GM10248 (cell line): ENCODE results near the gene CCDC70.

Experiments used
- CTCF ChIA-PET: fragments of 300-600 bp; sonication (Branson Sonifier 250); formaldehyde crosslinking; extraction: SDS; loops from one replicate; lab custom pipeline; 2021; ENCODE audit warnings: antibody characterized with exemption; lab: Yijun Ruan, JAX
- POLR2A ChIA-PET: fragments of 350-650 bp; sonication (Branson Sonifier 250); formaldehyde crosslinking; extraction: SDS; loops from one replicate; lab custom pipeline; 2020; ENCODE audit warnings: antibody characterized with exemption; lab: Yijun Ruan, JAX
- DNase-seq: peaks from one replicate; pipeline ENCODE4 v3.0.0; 2012; ENCODE audit errors: extremely low spot score
- CTCF ChIP-seq: IDR thresholded peaks from 2 replicates; pipeline ENCODE4 v1.5.1; 2012; ENCODE audit warnings: mild to moderate bottlenecking, low read depth; ENCODE audit errors: extremely low read depth, missing control alignments, control extremely low read depth

CCDC70 gene

GRCh38 chr13:51874651-51875050, 12.9 kb downstream of the CCDC70 start:
- TF ChIP-seq CTCF, result no peak
- no peak for DNase-seq
- POLR2A ChIA-PET, result no interaction called here
- CTCF ChIA-PET, result interaction anchor here (0.9 to 1.4 kb wide), 3 partner anchors 10 to 253 kb away, joined by 3 read pairs; no protein-coding TSS in a partner anchor

- ChIA-PET POLR2A (no interaction called here), CTCF (no interaction called here)
- no peak for DNase-seq
- no peak for TF ChIP-seq CTCF
These were observed 17.4 kb downstream of the CCDC70 start for GRCh38 chr13:51879133-51879532.

- TF ChIP-seq CTCF, result no peak
- ChIA-PET CTCF (interaction anchor here (1.0 to 1.6 kb wide), 4 partner anchors 13 to 570 kb away, joined by 3 to 6 read pairs (median 4); no protein-coding TSS in a partner anchor), POLR2A (no interaction called here)
- no peak for DNase-seq
These were observed 19.5 kb downstream of the CCDC70 start for GRCh38 chr13:51881296-51881695.

GRCh38 chr13:51882570-51883225, 20.9 kb downstream of the CCDC70 start:
- DNase-seq, result no peak
- no peak for TF ChIP-seq CTCF
- POLR2A ChIA-PET, result no interaction called here
- CTCF ChIA-PET, result interaction anchor here (1.2 to 1.6 kb wide), 2 partner anchors 14 to 39 kb away, joined by 3 to 6 read pairs; no protein-coding TSS in a partner anchor

GRCh38 chr13:51883226-51883600, 21.4 kb downstream of the CCDC70 start:
- no peak for DNase-seq
- POLR2A ChIA-PET, result no interaction called here
- CTCF ChIA-PET, result interaction anchor here (3.8 kb wide), 1 partner anchor 11 kb away, joined by 19 read pairs; no protein-coding TSS in a partner anchor
- TF ChIP-seq CTCF, result no peak

GRCh38 chr13:51885651-51886050, 23.9 kb downstream of the CCDC70 start:
- CTCF ChIA-PET, result interaction anchor here (0.8 to 3.8 kb wide), 4 partner anchors 9 to 27 kb away, joined by 3 to 19 read pairs (median 3); no protein-coding TSS in a partner anchor
- no peak for DNase-seq

More at GRCh38 chr13:51885651-51886050, 23.9 kb downstream of the CCDC70 start:
- no peak for TF ChIP-seq CTCF
- POLR2A ChIA-PET, result no interaction called here
